ENCODE data around the gene MAML3.
A peak's percentile ranks its signal among the peaks of the same experiment; 100 is the strongest.

Gene MAML3

DNA sequence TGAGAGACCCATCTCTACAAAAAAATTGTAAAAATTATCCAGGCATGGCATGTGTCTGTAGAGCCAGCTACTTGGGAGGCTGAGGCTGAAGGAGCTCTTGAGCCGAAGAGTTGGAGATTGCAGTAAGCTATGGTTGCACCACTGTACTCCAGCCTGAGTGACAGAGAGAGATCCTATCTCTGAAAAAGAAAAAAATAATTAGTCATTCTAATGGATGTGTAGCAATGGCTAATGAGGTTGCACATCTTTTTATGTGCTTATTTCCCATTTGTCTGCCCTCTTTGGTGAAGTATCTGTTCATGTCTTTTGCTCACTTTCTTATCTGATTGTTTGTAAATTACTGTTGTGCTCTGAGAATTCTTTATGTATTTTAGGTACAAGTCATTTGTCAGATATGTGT lies 19.0 kb upstream of the MAML3 start:
- no peak for DNase-seq (ENCODE audit: low read depth)
- no peak overlapping the region for H3K4me3 ChIP-seq (replicated peaks; ENCODE audit: low read depth, low read length)
- TF ChIP-seq, protein P1, sequence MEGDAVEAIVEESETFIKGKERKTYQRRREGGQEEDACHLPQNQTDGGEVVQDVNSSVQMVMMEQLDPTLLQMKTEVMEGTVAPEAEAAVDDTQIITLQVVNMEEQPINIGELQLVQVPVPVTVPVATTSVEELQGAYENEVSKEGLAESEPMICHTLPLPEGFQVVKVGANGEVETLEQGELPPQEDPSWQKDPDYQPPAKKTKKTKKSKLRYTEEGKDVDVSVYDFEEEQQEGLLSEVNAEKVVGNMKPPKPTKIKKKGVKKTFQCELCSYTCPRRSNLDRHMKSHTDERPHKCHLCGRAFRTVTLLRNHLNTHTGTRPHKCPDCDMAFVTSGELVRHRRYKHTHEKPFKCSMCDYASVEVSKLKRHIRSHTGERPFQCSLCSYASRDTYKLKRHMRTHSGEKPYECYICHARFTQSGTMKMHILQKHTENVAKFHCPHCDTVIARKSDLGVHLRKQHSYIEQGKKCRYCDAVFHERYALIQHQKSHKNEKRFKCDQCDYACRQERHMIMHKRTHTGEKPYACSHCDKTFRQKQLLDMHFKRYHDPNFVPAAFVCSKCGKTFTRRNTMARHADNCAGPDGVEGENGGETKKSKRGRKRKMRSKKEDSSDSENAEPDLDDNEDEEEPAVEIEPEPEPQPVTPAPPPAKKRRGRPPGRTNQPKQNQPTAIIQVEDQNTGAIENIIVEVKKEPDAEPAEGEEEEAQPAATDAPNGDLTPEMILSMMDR (IDR thresholded peaks at IDR 0.05; ENCODE audit: low read length, missing control alignments) = no peak

DNA sequence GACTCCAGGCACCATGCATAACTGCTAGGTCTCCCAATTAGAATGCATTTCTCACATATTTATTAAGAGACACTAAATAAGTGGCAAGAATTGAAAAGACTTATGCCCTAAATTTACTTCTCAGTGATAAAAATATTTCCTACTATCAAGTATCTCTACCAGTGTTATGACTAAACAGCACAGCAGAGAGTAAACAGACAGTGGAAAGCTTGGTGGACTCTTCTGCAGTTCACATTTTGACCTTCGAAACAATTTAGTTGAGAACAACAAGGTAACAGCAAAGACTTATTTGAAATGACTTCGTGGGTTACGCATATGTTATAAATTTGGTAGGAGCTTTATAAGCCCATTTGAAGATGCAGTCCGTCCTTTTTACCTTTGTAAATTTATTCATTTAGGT lies 16.3 kb upstream of the MAML3 start:
- H3K4me3 ChIP-seq (replicated peaks; ENCODE audit: low read depth, low read length) = no peak overlapping the region
- TF ChIP-seq, protein P1 (IDR thresholded peaks at IDR 0.05; ENCODE audit: low read length, missing control alignments) = no peak
- DNase-seq (ENCODE audit: low read depth) = no peak

DNA sequence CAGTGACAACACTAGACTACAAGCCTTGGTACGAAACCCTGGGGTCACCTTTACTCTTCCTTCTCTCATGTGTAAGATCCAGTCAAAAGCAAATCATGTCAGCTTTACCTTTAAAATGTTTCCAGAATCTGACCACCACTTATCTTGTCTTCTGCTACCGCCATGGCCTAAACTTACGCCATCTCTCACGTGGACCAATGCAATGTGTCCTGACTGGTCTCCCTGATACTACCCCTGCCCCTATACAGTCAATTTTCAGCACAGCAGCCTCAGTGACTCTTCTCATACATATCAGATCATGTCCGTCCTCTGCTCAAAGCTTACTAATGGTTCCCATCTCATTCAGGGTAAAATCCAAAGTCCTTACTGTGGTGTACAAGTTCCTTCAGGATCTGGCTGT lies 15.0 kb upstream of the MAML3 start:
- DNase-seq (ENCODE audit: low read depth) = no peak
- TF ChIP-seq, protein P1 (IDR thresholded peaks at IDR 0.05; ENCODE audit: low read length, missing control alignments) = no peak

DNA sequence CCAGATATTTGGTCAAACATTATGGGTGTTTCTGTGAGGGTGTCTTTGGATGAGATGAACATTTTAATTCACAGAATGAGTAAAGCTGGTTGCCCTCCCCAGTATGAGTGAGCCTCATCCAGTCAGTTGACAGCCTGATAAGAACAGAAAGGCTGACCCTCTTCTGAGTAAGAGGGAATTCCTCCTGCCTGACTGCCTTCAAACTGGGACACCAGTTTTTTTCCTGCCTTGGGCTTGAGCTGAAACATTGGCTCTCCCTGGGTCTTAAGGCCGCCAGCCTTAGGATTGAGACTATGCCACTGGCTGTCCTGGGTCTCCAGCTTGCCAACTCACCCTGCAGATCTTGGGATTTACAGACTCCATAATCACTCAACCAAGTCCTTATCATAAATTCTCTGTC lies 14.5 kb upstream of the MAML3 start:
- peak; percentile 44 for DNase-seq (ENCODE audit: low read depth)
- no peak overlapping the region for H3K4me3 ChIP-seq (replicated peaks; ENCODE audit: low read depth, low read length)
- TF ChIP-seq, protein P1 (IDR thresholded peaks at IDR 0.05; ENCODE audit: low read length, missing control alignments) = no peak

More for the DNA sequence above, 15.0 kb upstream of the MAML3 start:
- no peak overlapping the region for H3K4me3 ChIP-seq (replicated peaks; ENCODE audit: low read depth, low read length)

DNA sequence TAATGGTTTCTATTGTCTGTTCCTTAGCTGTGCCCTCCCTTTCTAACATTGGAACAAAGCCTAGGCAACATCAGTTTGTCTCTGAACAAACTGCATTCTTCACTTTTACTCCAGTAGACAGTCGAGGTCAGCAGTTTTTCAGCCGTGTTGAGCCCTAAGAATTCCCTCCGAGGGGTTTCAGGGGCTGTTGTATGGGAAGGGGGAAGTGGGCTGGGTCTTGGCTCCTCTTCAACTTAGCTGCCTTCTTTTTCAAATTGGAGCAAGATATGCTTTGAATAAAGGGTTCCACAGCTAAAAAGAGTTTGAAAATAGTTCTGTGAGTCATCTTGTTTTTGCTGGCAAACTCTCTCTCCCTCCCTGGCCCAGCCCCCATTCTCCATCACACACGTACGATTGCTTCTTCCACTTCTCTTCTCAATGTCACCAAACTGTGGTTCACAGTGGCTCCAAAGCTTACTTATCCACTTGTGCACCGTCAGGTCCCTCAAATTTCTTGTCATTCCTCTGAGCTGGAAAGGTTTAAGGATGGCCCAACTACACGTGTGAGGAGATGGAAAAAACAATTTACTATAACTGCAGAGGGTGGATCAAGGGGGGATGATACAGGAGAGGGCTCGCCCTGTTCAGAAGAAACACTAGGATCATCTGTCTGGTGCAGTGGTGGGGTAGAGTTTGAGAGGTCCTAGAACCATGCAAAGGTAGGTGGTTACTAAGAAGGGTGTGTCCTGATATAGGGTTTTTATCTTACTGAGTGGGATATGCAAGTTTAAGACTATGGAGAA lies 9.2 kb upstream of the MAML3 start:
- TF ChIP-seq, protein P1 (IDR thresholded peaks at IDR 0.05; ENCODE audit: low read length, missing control alignments) = no peak
- H3K4me3 ChIP-seq (replicated peaks; ENCODE audit: low read depth, low read length) = peak overlapping the region; percentile 45
- DNase-seq (ENCODE audit: low read depth) = peak; percentile 84

DNA sequence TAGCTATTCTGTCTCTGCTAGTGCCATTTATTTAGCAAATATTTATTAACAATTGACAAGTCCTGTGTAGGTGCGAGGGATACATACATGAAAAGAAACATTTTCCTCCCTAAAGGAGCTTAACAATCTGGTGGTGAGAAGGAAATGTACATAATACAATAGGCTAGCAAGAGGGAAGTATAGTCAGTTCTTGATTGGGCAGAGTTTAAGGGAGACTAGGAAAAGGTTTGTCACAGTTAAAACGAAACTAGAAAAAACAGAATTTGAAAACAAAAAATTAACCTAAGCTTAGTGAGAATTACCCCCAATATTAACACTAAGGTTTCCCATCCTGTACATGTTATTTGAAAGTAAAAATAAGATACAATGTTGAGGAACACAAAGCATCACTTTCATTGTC lies 8.6 kb upstream of the MAML3 start:
- H3K4me3 ChIP-seq (replicated peaks; ENCODE audit: low read depth, low read length) = peak overlapping the region; percentile 45
- no peak for DNase-seq (ENCODE audit: low read depth)
- TF ChIP-seq, protein P1 (IDR thresholded peaks at IDR 0.05; ENCODE audit: low read length, missing control alignments) = no peak
